Activated CD4-positive, CD25-positive, alpha-beta regulatory T cell (primary cell): ENCODE results near the gene VWA3B.
"Not testable (repeated sequence)": the region's sequence is repeated elsewhere in the genome, so short reads cannot be mapped to it uniquely, and the experiment has no call there.

Experiments used
- DNase-seq, 4 experiments: peaks; one replicate each; lab custom pipeline; 2025; lab: John Stamatoyannopoulos, UW

Gene VWA3B, protein sequence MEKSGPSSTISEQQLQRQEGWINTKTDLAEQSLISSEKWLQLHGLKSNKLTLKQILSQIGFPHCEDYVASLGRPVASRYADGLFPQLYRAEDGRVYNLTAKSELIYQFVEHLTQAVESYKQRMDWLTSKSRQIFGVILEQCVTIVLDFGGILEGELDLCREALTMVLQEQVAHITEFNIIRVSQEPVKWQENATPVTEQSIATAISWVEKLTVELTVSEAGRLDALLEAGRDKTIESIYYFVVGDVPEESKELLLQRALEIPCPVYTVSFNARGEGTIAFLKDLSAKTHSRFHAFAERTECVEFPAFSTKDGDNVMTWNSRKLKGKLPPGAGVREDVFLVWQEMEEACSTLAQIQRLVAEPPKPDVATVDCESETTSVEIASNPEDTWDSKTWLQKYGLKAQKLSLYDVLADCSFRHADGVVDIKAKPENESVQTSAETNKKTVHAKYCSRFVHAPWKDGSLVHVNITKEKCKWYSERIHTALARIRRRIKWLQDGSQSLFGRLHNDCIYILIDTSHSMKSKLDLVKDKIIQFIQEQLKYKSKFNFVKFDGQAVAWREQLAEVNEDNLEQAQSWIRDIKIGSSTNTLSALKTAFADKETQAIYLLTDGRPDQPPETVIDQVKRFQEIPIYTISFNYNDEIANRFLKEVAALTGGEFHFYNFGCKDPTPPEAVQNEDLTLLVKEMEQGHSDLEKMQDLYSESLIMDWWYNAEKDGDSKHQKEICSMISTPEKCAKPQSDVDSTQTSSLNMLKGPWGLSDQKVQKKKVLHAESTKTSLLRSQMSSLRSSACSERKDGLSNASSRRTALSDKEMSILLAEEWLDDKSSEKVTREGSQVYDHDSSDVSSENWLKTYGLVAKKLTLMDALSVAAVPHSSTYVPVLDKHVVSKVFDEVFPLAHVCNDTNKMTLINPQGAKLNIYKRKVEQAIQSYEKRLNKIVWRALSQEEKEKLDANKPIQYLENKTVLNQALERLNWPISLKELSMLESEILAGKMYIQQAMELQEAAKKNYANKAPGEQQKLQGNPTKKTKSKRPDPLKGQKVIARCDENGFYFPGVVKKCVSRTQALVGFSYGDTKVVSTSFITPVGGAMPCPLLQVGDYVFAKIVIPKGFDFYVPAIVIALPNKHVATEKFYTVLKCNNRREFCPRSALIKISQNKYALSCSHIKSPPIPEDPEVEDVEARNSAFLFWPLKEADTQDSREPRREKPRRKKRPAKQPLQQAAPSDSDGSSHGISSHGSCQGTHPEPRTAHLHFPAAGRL (N-terminal part only)

GRCh38 chr2:98086491-98087446 lies at the start of gene VWA3B:
VWA3B (plus strand) TSS chr2:98087167; CDS start chr2:98093093, 5,926 bp downstream.
- DNase-seq: peak in 2 of 4 experiments; percentile 2 to 7

DNA sequence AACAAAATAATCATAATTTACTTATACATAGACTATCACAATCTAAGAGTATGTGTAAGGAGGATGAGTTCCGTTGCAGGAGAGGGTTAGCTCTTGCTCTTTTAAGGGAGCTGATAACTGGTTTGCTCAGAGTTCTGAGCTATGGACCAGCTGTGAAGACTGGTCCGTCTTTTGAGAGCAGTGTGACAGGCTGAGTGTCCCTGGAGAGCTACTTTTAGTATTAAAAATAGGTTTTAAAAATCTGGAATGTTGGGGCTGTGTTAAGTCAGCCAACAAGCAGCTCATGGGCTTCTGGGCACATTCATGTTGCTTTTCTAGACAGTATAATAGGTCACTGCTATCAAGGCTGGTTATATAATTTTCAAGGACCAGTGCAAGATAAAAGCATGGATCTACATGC lies 49.8 kb upstream of the VWA3B start:
- DNase-seq: no peak

DNA sequence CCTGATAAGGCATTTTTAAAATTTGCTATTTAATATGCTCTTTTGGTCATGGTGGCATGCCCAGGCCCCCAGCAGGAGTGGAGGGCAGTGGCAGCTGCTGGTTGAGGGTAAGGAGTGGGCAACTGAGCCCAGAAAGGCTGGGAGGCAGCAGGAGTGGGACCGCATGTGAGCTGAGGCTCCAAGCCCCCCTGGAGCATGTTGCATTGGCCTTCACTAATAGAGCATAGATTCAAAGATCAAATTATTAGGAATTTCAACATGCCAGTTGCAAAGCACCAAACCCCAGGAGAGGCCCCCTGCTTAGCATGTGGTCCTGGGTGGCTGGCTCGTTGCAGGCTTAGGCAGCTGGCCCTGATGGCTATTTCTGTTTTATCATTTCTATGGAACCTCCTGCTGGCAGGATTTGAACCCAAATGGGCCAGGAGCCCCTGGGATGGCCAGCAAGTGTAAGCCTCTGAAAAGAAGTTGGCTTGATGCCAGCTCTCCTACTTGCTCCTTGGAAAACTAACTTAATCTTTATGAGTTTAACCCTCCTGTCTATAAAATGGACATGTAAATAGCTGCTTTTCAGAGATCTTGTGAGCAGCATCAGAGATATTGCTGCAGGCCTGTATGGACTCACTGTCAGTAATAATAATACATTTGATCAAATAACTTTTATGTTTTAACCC lies 49.2 kb upstream of the VWA3B start:
- DNase-seq: no peak

GRCh38 chr2:98039085-98039756 lies 47.7 kb upstream of the VWA3B start:
- DNase-seq: no peak

DNA sequence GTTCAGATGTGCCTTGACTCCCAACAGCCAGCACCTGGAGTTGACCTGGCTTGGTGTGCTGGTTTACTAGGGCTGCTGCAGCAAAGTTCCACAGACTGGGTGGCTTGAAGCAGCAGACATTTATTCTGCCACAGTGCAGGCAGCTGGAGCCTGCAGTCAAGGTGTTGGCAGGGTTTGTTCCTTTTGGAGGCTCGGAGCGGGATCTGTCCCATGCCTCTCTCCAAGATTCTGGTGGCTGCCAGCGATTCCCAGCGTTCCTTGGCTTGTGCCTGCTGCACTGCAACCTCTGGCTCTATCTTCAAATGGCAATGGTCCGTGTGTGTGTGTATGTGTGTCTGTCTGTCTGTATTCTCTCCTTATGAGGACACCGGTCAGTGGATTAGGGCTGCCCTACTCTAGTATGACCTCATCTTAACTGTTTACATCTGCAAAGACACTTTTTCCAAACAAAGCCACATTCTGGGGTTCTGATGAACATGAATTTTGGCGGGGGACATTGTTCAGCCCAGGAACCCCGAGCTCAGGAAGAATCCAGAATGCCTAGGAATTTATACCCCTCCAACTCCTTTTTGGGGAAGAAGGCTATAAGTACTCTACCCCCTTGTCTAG lies 46.5 kb upstream of the VWA3B start:
- DNase-seq: no peak

DNA sequence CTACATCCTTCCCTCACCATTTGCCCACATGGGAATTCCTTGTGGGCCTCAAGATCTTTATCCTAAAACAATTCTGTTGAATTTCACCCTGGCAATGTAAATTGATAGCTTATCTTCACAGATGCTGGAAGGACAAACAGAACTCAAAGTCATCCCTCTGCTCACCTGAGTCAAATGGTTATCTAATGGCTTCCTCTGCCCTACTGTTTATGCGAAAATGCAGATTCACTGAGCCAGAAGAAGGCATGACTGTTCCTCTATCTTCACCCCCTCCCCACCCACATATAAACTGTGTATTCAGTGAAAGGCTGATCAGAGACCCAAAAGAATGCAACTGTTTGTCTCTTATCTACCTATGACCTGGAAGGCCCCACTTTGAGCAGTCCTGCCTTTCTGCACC lies 43.9 kb upstream of the VWA3B start:
- DNase-seq: no peak

- not testable (repeated sequence) for DNase-seq
Observed at GRCh38 chr2:98044730-98045129, 42.2 kb upstream of the VWA3B start.

GRCh38 chr2:98050070-98050469 lies 36.9 kb upstream of the VWA3B start:
- DNase-seq: no peak

GRCh38 chr2:98058191-98058975 lies 28.6 kb upstream of the VWA3B start:
- DNase-seq: no peak

GRCh38 chr2:98060277-98060676 lies 26.7 kb upstream of the VWA3B start:
- DNase-seq: no peak

DNA sequence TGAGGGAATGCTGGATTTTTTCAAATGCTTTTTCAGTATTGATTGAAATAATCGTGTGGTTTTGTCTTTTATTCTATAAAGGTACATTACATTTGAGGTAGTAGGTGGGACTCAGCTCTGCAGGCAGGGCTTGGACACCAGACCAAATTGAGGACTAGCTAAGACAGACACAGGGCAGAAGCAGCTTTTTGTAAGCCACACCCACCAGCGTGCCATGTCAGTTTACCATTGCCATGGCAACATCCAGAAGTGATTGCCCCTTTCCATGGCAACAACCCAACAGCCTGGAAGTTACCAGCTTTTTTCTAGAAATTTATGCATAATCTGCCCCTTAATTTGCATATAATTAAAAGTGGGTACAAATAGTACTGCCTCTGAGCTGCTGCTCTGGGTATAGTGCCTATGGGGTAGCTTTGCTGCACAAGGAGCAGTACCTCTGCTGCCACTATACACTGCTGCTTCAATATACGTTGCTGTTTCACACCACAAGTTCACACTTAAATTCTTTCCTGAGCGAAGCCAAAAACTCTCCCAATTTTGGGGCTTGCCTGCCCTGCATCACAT lies 23.6 kb upstream of the VWA3B start:
- no peak for DNase-seq

DNA sequence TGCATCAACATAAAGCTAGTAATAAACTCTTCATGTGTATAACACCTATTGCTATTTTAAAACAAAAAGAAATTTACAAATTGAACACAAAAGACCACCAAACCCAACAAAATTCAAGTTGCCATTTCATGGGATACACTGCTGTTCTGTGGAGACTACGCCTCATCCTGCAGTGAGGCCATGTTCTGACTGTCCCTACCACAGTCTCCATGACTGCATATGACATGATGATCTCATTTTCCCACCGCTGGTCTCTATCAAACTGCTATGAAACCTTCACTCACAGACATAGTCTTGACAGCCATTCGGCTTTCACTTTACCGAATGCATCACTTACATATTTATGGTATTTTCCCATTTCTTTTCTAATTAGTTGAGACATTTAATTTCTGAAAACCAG lies 21.2 kb upstream of the VWA3B start:
- no peak for DNase-seq

GRCh38 chr2:98067160-98067559 lies 19.8 kb upstream of the VWA3B start:
- DNase-seq: no peak

DNA sequence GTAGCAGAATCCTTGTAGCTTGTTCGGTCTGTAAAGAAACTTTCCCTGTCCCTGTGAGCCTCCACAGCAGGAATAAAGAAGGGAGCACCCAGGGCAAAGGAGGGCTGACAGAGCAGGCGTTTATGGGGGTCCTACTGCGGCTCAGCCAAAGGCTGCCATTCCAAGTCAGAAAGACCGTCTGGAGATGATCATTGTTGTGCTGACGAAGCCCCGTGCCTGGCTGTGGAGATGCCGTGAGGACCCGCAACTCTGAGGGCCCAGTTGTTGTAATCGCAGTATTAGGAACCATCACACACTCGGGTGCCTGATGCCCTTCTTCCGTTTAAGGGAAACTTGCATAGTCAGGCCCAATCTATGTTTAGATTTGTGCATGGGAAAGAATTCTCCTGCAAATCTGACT lies 16.9 kb upstream of the VWA3B start:
- no peak for DNase-seq

DNA sequence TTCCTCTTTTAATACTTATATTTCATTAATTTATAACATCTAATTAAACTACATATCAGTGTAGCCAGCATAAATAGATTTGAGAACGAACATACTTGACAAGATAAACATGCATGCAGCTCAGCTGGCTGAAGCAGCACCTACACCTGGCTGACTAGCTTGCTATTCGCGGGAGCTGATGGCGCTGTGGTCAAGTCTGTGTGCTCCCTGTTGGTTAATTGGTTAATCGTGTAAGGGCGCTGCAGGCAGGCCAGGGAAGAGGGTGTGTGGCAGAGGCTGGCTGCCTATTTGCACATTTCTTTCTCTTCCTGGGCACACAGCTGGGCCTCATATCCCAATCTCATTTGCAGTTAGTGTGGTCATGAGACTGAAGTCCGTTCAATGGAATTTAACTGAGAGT lies 14.5 kb upstream of the VWA3B start:
- DNase-seq: no peak

- DNase-seq: no peak
Observed at GRCh38 chr2:98078701-98079100, 8.3 kb upstream of the VWA3B start.

DNA sequence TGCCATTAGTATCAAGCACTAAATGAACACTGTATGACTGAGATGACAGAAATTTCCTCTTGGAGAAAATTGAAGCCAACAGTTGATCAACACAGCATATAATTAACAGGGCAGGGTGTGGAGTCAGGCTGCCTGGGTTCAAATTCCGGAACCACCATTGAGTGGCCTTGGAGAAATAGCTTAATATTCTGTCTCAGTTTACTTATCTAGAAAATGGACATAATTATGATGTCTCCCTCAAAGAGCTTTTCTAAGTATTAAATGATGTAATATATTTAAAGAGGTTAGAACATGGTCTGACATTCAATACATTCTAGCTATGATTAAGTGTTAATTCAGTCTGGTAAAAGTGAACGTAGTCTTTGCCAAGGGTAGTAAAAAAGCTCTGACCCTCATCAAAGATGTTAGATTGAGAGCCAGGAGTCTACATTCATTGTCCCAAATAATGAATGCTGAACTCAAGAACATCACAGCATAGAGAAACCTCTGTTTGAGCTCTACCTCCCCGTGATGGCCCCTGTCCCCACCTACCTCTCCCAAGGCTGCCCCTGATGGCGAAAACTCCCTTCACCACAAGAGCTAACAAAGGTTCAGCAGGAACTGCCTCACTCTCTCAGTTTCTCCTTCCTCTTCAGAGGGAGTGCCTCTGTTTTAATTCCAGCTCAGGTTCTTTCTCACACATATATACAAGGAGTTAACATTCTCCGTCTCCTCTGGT lies 2.7 kb upstream of the VWA3B start:
- no peak for DNase-seq

DNA sequence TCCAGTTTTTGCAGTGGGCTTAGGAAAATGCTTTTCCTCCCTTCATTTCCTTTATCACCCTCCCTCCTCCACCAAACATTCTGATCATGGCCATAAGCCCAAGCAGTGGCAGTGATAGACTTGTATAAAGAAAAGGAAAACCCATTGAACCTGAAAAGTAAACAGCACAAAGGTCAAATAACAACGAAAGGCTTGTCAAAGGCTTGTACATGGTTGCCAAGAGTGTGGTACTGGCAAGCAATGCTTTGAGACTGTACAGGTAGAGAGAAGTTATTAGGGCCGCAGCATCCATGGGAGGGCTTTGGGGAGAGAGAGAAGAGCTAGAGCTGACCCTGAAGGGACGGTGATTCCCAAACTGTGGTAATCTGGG lies 2.1 kb upstream of the VWA3B start:
- no peak for DNase-seq
